ENCODE results near the gene MUC4. TPM values are rescaled to one million over a fixed set of nuclear protein-coding genes. Genes with fewer than 3 reads are reported as not detected.

The MUC4 gene
- total RNA-seq, 6 experiments from 2014 or later = not detected

DNA sequence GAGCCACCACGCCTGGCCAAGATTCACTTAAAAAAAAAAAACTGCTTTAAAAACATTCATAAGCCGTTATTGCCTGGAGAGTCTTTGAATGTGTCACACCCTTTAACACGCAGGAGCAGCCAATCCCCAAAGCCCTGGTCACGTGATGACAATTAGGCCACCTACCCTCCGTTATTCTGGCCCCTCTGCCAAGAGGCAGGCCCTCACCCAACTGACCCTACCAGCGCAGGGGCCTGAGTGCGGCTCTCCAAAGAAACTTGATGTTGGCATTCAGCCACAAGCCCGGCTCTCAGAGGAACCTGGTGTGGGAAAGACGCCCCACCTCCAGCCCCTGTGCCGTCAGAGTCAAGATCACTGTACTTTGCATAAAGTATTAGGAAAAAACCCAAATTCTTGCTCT lies 11.6 kb upstream of the MUC4 start:
- H3K27me3 Mint-ChIP-seq (ENCODE audit: insufficient read depth) = peaks cover 27% of the 10 kb centered on the region
- no peak for DNase-seq
- H3K9me3 Mint-ChIP-seq = no peaks in the 10 kb centered on the region
- H3K27ac Mint-ChIP-seq = no peak overlapping the region
- TF ChIP-seq, protein P1, sequence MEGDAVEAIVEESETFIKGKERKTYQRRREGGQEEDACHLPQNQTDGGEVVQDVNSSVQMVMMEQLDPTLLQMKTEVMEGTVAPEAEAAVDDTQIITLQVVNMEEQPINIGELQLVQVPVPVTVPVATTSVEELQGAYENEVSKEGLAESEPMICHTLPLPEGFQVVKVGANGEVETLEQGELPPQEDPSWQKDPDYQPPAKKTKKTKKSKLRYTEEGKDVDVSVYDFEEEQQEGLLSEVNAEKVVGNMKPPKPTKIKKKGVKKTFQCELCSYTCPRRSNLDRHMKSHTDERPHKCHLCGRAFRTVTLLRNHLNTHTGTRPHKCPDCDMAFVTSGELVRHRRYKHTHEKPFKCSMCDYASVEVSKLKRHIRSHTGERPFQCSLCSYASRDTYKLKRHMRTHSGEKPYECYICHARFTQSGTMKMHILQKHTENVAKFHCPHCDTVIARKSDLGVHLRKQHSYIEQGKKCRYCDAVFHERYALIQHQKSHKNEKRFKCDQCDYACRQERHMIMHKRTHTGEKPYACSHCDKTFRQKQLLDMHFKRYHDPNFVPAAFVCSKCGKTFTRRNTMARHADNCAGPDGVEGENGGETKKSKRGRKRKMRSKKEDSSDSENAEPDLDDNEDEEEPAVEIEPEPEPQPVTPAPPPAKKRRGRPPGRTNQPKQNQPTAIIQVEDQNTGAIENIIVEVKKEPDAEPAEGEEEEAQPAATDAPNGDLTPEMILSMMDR (IDR thresholded peaks at IDR 0.05) = no peak
- H3K36me3 Mint-ChIP-seq (ENCODE audit: low read depth) = no peaks in the 10 kb centered on the region
- no peaks in the 10 kb centered on the region for H3K4me1 Mint-ChIP-seq (ENCODE audit: low read depth)
- no peak overlapping the region for H3K4me3 Mint-ChIP-seq

DNA sequence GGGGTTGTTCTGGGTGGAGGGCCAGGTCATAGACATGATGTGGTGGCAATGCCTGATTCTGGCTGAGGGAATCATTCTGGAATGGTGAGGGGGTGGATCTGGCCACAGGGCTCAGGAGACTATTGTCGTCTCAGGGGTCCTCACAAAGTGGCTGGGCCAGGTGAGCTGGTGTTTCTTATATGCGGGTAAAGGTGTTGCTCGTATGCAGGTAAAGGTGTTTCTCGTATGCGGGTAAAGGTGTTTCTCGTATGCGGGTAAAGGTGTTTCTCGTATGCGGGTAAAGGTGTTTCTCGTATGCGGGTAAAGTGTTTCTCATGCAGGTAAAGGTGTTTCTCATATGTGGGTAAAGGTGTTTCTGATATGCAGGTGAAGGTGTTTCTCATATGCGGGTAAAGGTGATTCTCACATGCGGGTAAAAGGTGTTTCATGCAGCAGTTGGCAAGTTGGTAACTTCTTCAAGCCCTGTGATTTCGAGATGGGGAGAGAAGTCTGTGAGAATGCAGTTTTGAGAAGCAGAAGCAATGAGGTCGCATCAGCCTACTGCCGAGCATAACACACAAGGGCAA lies 10.5 kb upstream of the MUC4 start:
- no peak for DNase-seq
- H3K27me3 Mint-ChIP-seq (ENCODE audit: insufficient read depth) = peaks cover 22% of the 10 kb centered on the region
- no peak overlapping the region for H3K27ac Mint-ChIP-seq
- TF ChIP-seq, protein P1 (IDR thresholded peaks at IDR 0.05) = no peak
- H3K4me3 Mint-ChIP-seq = no peak overlapping the region
- H3K36me3 Mint-ChIP-seq (ENCODE audit: low read depth) = no peaks in the 10 kb centered on the region
- H3K4me1 Mint-ChIP-seq (ENCODE audit: low read depth) = no peaks in the 10 kb centered on the region
- no peaks in the 10 kb centered on the region for H3K9me3 Mint-ChIP-seq

DNA sequence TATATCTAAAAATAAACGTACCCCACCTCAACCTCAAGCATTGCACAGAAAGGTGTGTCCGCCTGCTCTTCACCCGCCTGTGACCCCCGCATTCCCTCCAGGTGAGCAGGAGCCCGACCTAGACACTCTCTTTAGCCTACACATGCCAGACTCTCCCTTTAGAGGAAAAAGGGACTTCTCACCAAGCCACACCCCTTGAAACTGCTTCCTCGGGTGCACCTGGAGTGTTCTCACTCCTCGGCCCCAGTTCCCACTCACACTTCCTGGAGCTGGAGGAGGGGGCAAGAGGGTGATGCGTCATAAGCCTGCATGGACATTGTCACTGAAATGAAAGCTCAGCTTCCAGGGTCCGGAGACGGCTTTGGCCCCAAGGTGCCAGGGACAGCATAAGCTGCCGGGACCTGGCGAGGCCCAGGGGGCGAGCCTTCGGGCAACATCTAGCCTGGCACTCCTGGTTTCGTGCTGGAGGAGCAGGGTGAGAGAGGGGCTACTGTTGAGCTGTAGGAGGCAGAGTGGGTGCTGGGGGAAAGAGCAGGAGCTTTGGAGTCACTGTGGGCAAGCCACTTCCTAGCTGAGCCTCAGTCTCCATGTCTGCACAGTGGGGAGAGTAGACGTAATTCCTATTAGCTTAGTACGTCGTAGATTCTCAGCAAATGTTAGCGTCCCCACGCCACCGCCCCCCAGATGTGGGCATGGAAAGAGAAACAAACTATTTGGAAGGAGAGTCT lies 9.8 kb upstream of the MUC4 start:
- DNase-seq = no peak
- H3K27me3 Mint-ChIP-seq (ENCODE audit: insufficient read depth) = peaks cover 17% of the 10 kb centered on the region
- H3K4me1 Mint-ChIP-seq (ENCODE audit: low read depth) = no peaks in the 10 kb centered on the region
- H3K9me3 Mint-ChIP-seq = no peaks in the 10 kb centered on the region
- no peaks in the 10 kb centered on the region for H3K36me3 Mint-ChIP-seq (ENCODE audit: low read depth)
- H3K4me3 Mint-ChIP-seq = no peak overlapping the region
- H3K27ac Mint-ChIP-seq = no peak overlapping the region
- TF ChIP-seq, protein P1 (IDR thresholded peaks at IDR 0.05) = no peak

DNA sequence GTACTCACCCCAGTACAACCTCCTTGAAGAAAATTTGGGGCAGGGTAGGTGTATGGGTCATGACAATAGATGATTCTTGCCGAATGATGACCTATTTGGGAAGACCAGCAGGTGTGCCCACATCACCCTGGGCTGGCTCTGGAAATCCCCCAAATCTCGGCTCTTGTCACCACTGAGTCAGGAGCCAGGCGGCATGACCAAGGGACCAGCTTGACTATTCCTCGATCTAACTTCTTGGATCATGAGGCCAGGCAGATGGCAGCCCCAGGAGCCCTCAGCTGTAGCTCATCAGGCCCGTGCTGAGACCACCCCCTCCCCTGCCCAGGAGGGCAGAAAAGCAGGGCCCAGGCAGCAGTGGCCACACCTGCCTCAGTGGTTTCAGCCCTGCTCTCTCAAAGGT lies 9.2 kb upstream of the MUC4 start:
- Mint-ChIP-seq H3K9me3 (no peaks in the 10 kb centered on the region), H3K4me3 (no peak overlapping the region), H3K36me3 (ENCODE audit: low read depth) (no peaks in the 10 kb centered on the region), H3K27ac (no peak overlapping the region), H3K4me1 (ENCODE audit: low read depth) (no peaks in the 10 kb centered on the region), H3K27me3 (ENCODE audit: insufficient read depth) (peaks cover 17% of the 10 kb centered on the region)
- DNase-seq = no peak
- TF ChIP-seq, protein P1 (IDR thresholded peaks at IDR 0.05) = no peak

DNA sequence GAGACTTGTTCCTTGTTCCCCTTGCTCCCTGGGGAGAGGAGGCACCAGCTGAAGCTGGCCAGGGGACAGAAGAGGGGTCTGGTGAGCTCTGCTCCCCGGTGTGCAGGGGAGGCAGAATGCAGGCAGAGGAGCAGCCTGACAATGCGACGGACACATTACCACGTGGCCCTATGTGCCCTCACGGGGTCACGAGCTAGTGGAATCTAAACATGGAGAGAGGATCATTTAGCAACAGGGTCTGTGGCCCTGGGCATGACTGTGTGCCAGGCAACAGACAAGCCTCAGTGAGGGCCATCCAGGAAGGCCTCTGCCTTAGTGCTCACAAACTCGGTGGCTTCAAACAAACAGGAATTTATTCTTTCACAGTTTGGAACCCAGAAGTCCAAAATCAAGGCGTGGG lies 8.5 kb upstream of the MUC4 start:
- Mint-ChIP-seq H3K27ac (no peak overlapping the region), H3K4me3 (no peak overlapping the region), H3K36me3 (ENCODE audit: low read depth) (no peaks in the 10 kb centered on the region), H3K4me1 (ENCODE audit: low read depth) (no peaks in the 10 kb centered on the region), H3K9me3 (no peaks in the 10 kb centered on the region), H3K27me3 (ENCODE audit: insufficient read depth) (peaks cover 17% of the 10 kb centered on the region)
- DNase-seq = no peak
- TF ChIP-seq, protein P1 (IDR thresholded peaks at IDR 0.05) = no peak
